GM12875 (cell line): ENCODE measurements around the gene HCRT.

ENCODE experiments used
- H3K4me3 ChIP-seq: one replicate; pipeline ENCODE4 v1.5.1; 2011; ENCODE audit warnings: low read depth, low read length, control low read depth
- CTCF ChIP-seq: IDR thresholded peaks from 2 replicates; pipeline ENCODE4 v1.5.1; 2011; ENCODE audit warnings: low read depth, mild to moderate bottlenecking, control low read depth, inconsistent platforms, low read length, moderate library complexity, borderline replicate concordance; ENCODE audit not compliant: insufficient read depth

HCRT gene

GRCh38 chr17:42184713-42185620, at the start of gene HCRT:
Gene HCRT, minus strand, starts transcription at chr17:42185452. Its CDS starts 87 bp downstream, at chr17:42185365.
- TF ChIP-seq CTCF = no peak
- H3K4me3 ChIP-seq = peak within 1 kb of the TSS; percentile 17

- H3K4me3 ChIP-seq = no peak overlapping the region
- no peak for TF ChIP-seq CTCF
These were observed 48.7 kb upstream of the HCRT start for GRCh38 chr17:42233994-42234393.

GRCh38 chr17:42233156-42233555, 47.9 kb upstream of the HCRT start:
- no peak for TF ChIP-seq CTCF

GRCh38 chr17:42230225-42230624, 45.0 kb upstream of the HCRT start:
- H3K4me3 ChIP-seq = no peak overlapping the region
- TF ChIP-seq CTCF = no peak

More at GRCh38 chr17:42233156-42233555, 47.9 kb upstream of the HCRT start:
- H3K4me3 ChIP-seq = no peak overlapping the region

GRCh38 chr17:42227849-42228700, 42.8 kb upstream of the HCRT start:
- no peak for TF ChIP-seq CTCF

GRCh38 chr17:42225646-42226045, 40.4 kb upstream of the HCRT start:
- H3K4me3 ChIP-seq = no peak overlapping the region
- no peak for TF ChIP-seq CTCF

More at GRCh38 chr17:42227849-42228700, 42.8 kb upstream of the HCRT start:
- no peak overlapping the region for H3K4me3 ChIP-seq
